ENCODE results near the gene STIM1. TPM values are rescaled to one million over a fixed set of nuclear protein-coding genes. Genes with fewer than 3 reads are reported as not detected.

STIM1 gene
- total and polyA plus RNA-seq, 10 of the 15 experiments (the other 5 are each of a cell fraction or from before 2014, with no cell fraction given) = 8.6 to 57.7 (median 29.3) TPM

DNA sequence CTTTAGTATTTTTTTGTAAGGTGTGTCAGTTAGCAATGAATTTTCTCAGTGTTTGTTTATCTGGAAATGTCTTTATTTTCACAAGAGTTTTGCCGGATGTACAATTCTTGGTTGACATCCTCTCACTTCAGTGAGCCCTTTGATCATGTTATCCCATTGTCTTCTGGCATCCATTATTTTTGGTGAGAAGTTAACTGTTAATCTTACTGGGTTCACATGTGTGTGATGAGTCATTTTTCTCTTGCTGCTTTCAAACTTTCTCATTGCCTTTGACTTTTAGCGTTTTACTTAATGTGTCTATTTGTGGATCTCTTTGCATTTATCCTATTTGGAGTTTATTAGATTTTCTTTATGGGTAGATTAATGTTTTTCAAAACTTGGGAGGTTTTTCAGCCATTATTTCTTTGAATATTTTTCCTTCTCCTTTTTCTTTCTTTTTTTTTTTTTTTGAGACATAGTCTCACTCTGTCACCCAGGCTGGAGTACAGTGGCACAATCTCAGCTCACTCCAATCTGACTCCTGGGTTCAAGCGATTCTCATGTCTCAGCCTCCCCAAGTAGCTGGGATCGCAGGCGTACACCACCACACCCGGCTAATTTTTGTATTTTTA lies 138.7 kb downstream of the STIM1 start:
- CTCF ChIA-PET = no interaction called here
- TF ChIP-seq SMAD1 (IDR thresholded peaks at IDR 0.05; ENCODE audit: low read depth, partially characterized antibody) (no peak), MEF2B (IDR thresholded peaks at IDR 0.05; ENCODE audit: partially characterized antibody, poor library complexity, severe bottlenecking) (no peak), IKZF2 (IDR thresholded peaks at IDR 0.05) (no peak; a peak in 1 of 4 replicates), BACH1 (IDR thresholded peaks at IDR 0.05; ENCODE audit: borderline replicate concordance) (no peak), ASH2L (IDR thresholded peaks at IDR 0.05; ENCODE audit: borderline replicate concordance, low read depth) (no peak), DPF2 (IDR thresholded peaks at IDR 0.05) (no peak), YBX1 (IDR thresholded peaks at IDR 0.05) (no peak), CBX3 (IDR thresholded peaks at IDR 0.05; ENCODE audit: borderline replicate concordance, low read depth) (no peak), NR2C1 (IDR thresholded peaks at IDR 0.05) (no peak), MEF2A (IDR thresholded peaks at IDR 0.05; ENCODE audit: insufficient read depth, low read depth, low read length) (no peak), ZNF207 (IDR thresholded peaks at IDR 0.05; ENCODE audit: borderline replicate concordance) (no peak), HDGF (IDR thresholded peaks at IDR 0.05) (no peak), SREBF2 (IDR thresholded peaks at IDR 0.05; ENCODE audit: low read length) (no peak), PAX8 (IDR thresholded peaks at IDR 0.05) (no peak), CBX5 (IDR thresholded peaks at IDR 0.05; ENCODE audit: low read depth) (peak; percentile 99)
- TF ChIP-seq, protein P1, sequence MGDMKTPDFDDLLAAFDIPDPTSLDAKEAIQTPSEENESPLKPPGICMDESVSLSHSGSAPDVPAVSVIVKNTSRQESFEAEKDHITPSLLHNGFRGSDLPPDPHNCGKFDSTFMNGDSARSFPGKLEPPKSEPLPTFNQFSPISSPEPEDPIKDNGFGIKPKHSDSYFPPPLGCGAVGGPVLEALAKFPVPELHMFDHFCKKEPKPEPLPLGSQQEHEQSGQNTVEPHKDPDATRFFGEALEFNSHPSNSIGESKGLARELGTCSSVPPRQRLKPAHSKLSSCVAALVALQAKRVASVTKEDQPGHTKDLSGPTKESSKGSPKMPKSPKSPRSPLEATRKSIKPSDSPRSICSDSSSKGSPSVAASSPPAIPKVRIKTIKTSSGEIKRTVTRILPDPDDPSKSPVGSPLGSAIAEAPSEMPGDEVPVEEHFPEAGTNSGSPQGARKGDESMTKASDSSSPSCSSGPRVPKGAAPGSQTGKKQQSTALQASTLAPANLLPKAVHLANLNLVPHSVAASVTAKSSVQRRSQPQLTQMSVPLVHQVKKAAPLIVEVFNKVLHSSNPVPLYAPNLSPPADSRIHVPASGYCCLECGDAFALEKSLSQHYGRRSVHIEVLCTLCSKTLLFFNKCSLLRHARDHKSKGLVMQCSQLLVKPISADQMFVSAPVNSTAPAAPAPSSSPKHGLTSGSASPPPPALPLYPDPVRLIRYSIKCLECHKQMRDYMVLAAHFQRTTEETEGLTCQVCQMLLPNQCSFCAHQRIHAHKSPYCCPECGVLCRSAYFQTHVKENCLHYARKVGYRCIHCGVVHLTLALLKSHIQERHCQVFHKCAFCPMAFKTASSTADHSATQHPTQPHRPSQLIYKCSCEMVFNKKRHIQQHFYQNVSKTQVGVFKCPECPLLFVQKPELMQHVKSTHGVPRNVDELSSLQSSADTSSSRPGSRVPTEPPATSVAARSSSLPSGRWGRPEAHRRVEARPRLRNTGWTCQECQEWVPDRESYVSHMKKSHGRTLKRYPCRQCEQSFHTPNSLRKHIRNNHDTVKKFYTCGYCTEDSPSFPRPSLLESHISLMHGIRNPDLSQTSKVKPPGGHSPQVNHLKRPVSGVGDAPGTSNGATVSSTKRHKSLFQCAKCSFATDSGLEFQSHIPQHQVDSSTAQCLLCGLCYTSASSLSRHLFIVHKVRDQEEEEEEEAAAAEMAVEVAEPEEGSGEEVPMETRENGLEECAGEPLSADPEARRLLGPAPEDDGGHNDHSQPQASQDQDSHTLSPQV (IDR thresholded peaks at IDR 0.05) = no peak
- TF ChIP-seq, protein P2, sequence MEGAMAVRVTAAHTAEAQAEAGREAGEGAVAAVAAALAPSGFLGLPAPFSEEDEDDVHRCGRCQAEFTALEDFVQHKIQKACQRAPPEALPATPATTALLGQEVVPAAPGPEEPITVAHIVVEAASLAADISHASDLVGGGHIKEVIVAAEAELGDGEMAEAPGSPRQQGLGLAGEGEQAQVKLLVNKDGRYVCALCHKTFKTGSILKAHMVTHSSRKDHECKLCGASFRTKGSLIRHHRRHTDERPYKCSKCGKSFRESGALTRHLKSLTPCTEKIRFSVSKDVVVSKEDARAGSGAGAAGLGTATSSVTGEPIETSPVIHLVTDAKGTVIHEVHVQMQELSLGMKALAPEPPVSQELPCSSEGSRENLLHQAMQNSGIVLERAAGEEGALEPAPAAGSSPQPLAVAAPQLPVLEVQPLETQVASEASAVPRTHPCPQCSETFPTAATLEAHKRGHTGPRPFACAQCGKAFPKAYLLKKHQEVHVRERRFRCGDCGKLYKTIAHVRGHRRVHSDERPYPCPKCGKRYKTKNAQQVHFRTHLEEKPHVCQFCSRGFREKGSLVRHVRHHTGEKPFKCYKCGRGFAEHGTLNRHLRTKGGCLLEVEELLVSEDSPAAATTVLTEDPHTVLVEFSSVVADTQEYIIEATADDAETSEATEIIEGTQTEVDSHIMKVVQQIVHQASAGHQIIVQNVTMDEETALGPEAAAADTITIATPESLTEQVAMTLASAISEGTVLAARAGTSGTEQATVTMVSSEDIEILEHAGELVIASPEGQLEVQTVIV (IDR thresholded peaks at IDR 0.05; ENCODE audit: borderline replicate concordance, partially characterized antibody) = no peak
- TF ChIP-seq, protein P3, sequence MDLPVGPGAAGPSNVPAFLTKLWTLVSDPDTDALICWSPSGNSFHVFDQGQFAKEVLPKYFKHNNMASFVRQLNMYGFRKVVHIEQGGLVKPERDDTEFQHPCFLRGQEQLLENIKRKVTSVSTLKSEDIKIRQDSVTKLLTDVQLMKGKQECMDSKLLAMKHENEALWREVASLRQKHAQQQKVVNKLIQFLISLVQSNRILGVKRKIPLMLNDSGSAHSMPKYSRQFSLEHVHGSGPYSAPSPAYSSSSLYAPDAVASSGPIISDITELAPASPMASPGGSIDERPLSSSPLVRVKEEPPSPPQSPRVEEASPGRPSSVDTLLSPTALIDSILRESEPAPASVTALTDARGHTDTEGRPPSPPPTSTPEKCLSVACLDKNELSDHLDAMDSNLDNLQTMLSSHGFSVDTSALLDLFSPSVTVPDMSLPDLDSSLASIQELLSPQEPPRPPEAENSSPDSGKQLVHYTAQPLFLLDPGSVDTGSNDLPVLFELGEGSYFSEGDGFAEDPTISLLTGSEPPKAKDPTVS (IDR thresholded peaks at IDR 0.05; ENCODE audit: low read depth, low read length) = no peak

More for the DNA sequence above, 138.7 kb downstream of the STIM1 start:
- ATAC-seq (no peak), DNase-seq (ENCODE audit: low read depth, low spot score) (no peak), FAIRE-seq (peak; percentile 41)
- peaks cover 5% of the 10 kb centered on the region for H3K79me2 ChIP-seq (ENCODE audit: control insufficient read depth, insufficient read depth, low read length)
- H4K20me1 ChIP-seq (ENCODE audit: control insufficient read depth, insufficient read depth) = no peaks in the 10 kb centered on the region
- H3K9ac ChIP-seq (ENCODE audit: control insufficient read depth, insufficient read depth, low read length) = no peak overlapping the region
- RAD21 ChIA-PET (ENCODE audit: unreplicated experiment) = no interaction called here
- no TSS peak for BruUV-seq (replicated peaks)
- H3K4me3 ChIP-seq = no peak overlapping the region
- peaks cover 10% of the 10 kb centered on the region for H3K9me3 ChIP-seq (replicated peaks; ENCODE audit: control insufficient read depth, insufficient read depth, low read length)
- 91% methylated on average over 6 of the region's 6 CpGs for WGBS (ENCODE audit: insufficient coverage, insufficient replicate concordance, low lambda C conversion rate, missing lambda C conversion rate)
- no peak overlapping the region for H3K27ac ChIP-seq (ENCODE audit: control insufficient read depth, insufficient read depth)
- no peak overlapping the region for H2AFZ ChIP-seq (ENCODE audit: control insufficient read depth, low read depth, low read length)
- POLR2A ChIA-PET = no interaction called here
- H3K27me3 ChIP-seq (replicated peaks in 1 of 2; ENCODE audit: control insufficient read depth in 2 of 2, insufficient read depth in 2 of 2, low read length in 1 of 2) = no peaks in the 10 kb centered on the region
- SMC1A ChIA-PET (ENCODE audit: uncharacterized antibody, unreplicated experiment) = interaction anchor here (0.9 to 1.0 kb wide), 2 partner anchors 13 to 43 kb away, joined by 3 read pairs; no protein-coding TSS in a partner anchor
- H3K36me3 ChIP-seq (ENCODE audit: control insufficient read depth in 2 of 2, insufficient read depth in 2 of 2, low read length in 1 of 2) = peaks cover 0 to 3% of the 10 kb centered on the region in 2 experiments; a peak in 1 of 4 replicates
- H3K4me2 ChIP-seq (ENCODE audit: control insufficient read depth, insufficient read depth) = no peak overlapping the region
- no peaks in the 10 kb centered on the region for H3K4me1 ChIP-seq (ENCODE audit: control insufficient read depth, insufficient read depth, low read length)
- intact Hi-C loops (cut with micrococcal nuclease; ENCODE audit: unreplicated experiment) (no loop called here), in situ Hi-C loops (cut with MboI) (no loop called here)

All from GM12878 (cell line).